NCI-H748 (cell line): ENCODE results near the gene FBXO9.

ENCODE experiments used
- DNase-seq: peaks from one replicate; lab custom pipeline; 2025; ENCODE audit not compliant: unreplicated experiment; lab: John Stamatoyannopoulos, UW

FBXO9 gene

GRCh38 chr6:53089948-53090347, 24.7 kb downstream of the FBXO9 start:
- DNase-seq: no peak

- DNase-seq: no peak
Measured at GRCh38 chr6:53090576-53090975, 25.4 kb downstream of the FBXO9 start.

GRCh38 chr6:53095270-53095669, 30.1 kb downstream of the FBXO9 start:
- DNase-seq: no peak

GRCh38 chr6:53095716-53096115, 30.5 kb downstream of the FBXO9 start:
- no peak for DNase-seq

- DNase-seq: no peak
Measured at GRCh38 chr6:53100561-53100960, 35.4 kb downstream of the FBXO9 start.

- DNase-seq: no peak
Measured at GRCh38 chr6:53101006-53101405, 35.8 kb downstream of the FBXO9 start.

- DNase-seq: peak; percentile 64
Measured at GRCh38 chr6:53103993-53104675, 38.9 kb downstream of the FBXO9 start.

- DNase-seq: no peak
Measured at GRCh38 chr6:53104916-53105315, 39.7 kb downstream of the FBXO9 start.

GRCh38 chr6:53107091-53107490, 41.9 kb downstream of the FBXO9 start:
- DNase-seq: peak; percentile 70

GRCh38 chr6:53109612-53110011, 44.4 kb downstream of the FBXO9 start:
- DNase-seq: no peak

- DNase-seq: no peak
Measured at GRCh38 chr6:53111865-53112264, 46.7 kb downstream of the FBXO9 start.

GRCh38 chr6:53112404-53112803, 47.2 kb downstream of the FBXO9 start:
- DNase-seq: peak; percentile 87

GRCh38 chr6:53112871-53113270, 47.7 kb downstream of the FBXO9 start:
- DNase-seq: peak; percentile 49

GRCh38 chr6:53113742-53114141, 48.5 kb downstream of the FBXO9 start:
- no peak for DNase-seq

- DNase-seq: no peak
Measured at GRCh38 chr6:53115113-53115512, 49.9 kb downstream of the FBXO9 start.

GRCh38 chr6:53115741-53116140, 50.5 kb downstream of the FBXO9 start:
- no peak for DNase-seq

- DNase-seq: peak; percentile 69
Measured at GRCh38 chr6:53119349-53119748, 54.1 kb downstream of the FBXO9 start.

GRCh38 chr6:53119772-53120409, 54.7 kb downstream of the FBXO9 start:
- DNase-seq: peak; percentile 87

GRCh38 chr6:53124131-53124800, 59.1 kb downstream of the FBXO9 start:
- no peak for DNase-seq

GRCh38 chr6:53125276-53125675, 60.1 kb downstream of the FBXO9 start:
- no peak for DNase-seq

GRCh38 chr6:53128842-53129241, 63.6 kb downstream of the FBXO9 start:
- DNase-seq: no peak

GRCh38 chr6:53130569-53131290, 65.5 kb downstream of the FBXO9 start:
- peak; percentile 16 for DNase-seq
